Ovary (tissue), 3 donors: ENCODE data around the gene RAB13.

Experiments
- EP300 ChIP-seq: sonication (generic); formaldehyde crosslinking; IDR thresholded peaks from one replicate; pipeline ENCODE4 v1.6.1; 2017; ENCODE audit warnings: antibody characterized with exemption
- POLR2A ChIP-seq: fragments of 450-650 bp; IDR thresholded peaks from one replicate; pipeline ENCODE4 v1.6.1; 2017; ENCODE audit warnings: antibody characterized with exemption, mild to moderate bottlenecking, moderate library complexity
- TF ChIP-seq, protein P1 (sequence below), 3 donors: fragments of 450-650 bp in 2 of 3; fragments of 200-600 bp in 1 of 3; IDR thresholded peaks; one replicate each; pipeline versions ENCODE4 v1.5.1 to v1.8.0; 2016 to 2022; ENCODE audit warnings: antibody characterized with exemption in 3 of 3, mild to moderate bottlenecking in 1 of 3
- donor health status: DM: no; HTN: no; CAD: no.

DNA sequence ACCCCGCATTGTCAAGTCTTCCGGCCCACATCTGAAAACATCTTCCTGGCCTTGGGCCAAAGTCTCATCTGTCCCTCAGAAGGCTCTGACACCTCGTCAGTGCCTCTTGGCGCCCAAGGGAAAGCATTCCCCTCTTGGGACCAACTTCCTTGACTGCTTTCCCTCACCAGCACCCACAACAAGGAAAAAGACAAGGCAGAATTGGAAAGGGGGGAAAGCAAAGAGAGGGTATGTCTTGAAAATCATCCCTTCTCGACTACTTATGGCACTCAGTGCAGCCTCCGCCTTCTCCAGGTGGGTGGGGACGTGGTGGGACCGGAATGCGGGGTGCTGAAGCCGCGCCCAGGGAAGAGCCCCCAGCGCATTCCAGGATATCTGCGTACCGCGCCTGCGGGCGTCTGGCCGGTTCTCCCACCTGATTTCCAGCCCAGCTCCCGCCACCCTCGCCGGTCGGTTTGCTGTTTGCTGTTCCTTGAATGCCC, 22.2 kb downstream of the RAB13 start:
- no peak for TF ChIP-seq POLR2A
- TF ChIP-seq, protein P1, sequence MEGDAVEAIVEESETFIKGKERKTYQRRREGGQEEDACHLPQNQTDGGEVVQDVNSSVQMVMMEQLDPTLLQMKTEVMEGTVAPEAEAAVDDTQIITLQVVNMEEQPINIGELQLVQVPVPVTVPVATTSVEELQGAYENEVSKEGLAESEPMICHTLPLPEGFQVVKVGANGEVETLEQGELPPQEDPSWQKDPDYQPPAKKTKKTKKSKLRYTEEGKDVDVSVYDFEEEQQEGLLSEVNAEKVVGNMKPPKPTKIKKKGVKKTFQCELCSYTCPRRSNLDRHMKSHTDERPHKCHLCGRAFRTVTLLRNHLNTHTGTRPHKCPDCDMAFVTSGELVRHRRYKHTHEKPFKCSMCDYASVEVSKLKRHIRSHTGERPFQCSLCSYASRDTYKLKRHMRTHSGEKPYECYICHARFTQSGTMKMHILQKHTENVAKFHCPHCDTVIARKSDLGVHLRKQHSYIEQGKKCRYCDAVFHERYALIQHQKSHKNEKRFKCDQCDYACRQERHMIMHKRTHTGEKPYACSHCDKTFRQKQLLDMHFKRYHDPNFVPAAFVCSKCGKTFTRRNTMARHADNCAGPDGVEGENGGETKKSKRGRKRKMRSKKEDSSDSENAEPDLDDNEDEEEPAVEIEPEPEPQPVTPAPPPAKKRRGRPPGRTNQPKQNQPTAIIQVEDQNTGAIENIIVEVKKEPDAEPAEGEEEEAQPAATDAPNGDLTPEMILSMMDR (IDR thresholded peaks at IDR 0.05), result peak in 1 of 3 donors; percentile 17
- no peak for TF ChIP-seq EP300
